MV-4-11 (cell line): ENCODE measurements around the gene VWF.

ENCODE experiments used
- DNase-seq: peaks from one replicate; lab custom pipeline; 2025; lab: John Stamatoyannopoulos, UW

The VWF gene

GRCh38 chr12:5977556-5977955 lies 146.9 kb downstream of the VWF start:
- no peak for DNase-seq

- DNase-seq: no peak
Observed at GRCh38 chr12:5976711-5977110, 147.8 kb downstream of the VWF start.

GRCh38 chr12:5976196-5976595 lies 148.3 kb downstream of the VWF start:
- DNase-seq: no peak

GRCh38 chr12:5973461-5974115 lies 150.9 kb downstream of the VWF start:
- DNase-seq: no peak

- DNase-seq: no peak
Observed at GRCh38 chr12:5972387-5972786, 152.1 kb downstream of the VWF start.

- DNase-seq: no peak
Observed at GRCh38 chr12:5971194-5971850, 153.1 kb downstream of the VWF start.

- no peak for DNase-seq
Observed at GRCh38 chr12:5969974-5970690, 154.3 kb downstream of the VWF start.

- no peak for DNase-seq
Observed at GRCh38 chr12:5969156-5969973, 155.1 kb downstream of the VWF start.

GRCh38 chr12:5967645-5968415 lies 156.6 kb downstream of the VWF start:
- DNase-seq: no peak

- no peak for DNase-seq
Observed at GRCh38 chr12:5966486-5967095, 157.9 kb downstream of the VWF start.

- DNase-seq: peak; percentile 30
Observed at GRCh38 chr12:5965950-5966383, 158.5 kb downstream of the VWF start.

- no peak for DNase-seq
Observed at GRCh38 chr12:5964913-5965900, 159.3 kb downstream of the VWF start.

- no peak for DNase-seq
Observed at GRCh38 chr12:5963515-5963914, 161.0 kb downstream of the VWF start.

- no peak for DNase-seq
Observed at GRCh38 chr12:5960783-5961182, 163.7 kb downstream of the VWF start.

GRCh38 chr12:5956987-5957386 lies 167.5 kb downstream of the VWF start:
- DNase-seq: no peak

GRCh38 chr12:5954661-5955060 lies 169.8 kb downstream of the VWF start:
- DNase-seq: no peak

GRCh38 chr12:5953835-5954586 lies 170.5 kb downstream of the VWF start:
- DNase-seq: no peak

GRCh38 chr12:5952031-5952430 lies 172.4 kb downstream of the VWF start:
- no peak for DNase-seq

- no peak for DNase-seq
Observed at GRCh38 chr12:5948696-5949095, 175.8 kb downstream of the VWF start.
